Caco-2 (cell line): ENCODE data around the gene COPS3. TPM values are rescaled to one million over a fixed set of nuclear protein-coding genes. Genes with fewer than 3 reads are reported as not detected.

ENCODE experiments used
- BruUV-seq: library from RNA; stranded (reverse); fragments of 400-500 nt; replicated peaks from 2 replicates; lab custom pipeline; 2021; lab: Mats Ljungman, UMichigan
- CTCF ChIA-PET: fragments of 300-600 bp; sonication (Branson Sonifier 250); formaldehyde crosslinking; loops from one replicate; lab custom pipeline; 2022; ENCODE audit warnings: antibody characterized with exemption; lab: Charles Lee
- POLR2A ChIA-PET: fragments of 300-600 bp; sonication (Branson Sonifier 250); formaldehyde crosslinking; loops from one replicate; lab custom pipeline; 2022; ENCODE audit warnings: antibody characterized with exemption; lab: Charles Lee
- DNase-seq, 2 experiments: peaks; one replicate each; pipeline versions ENCODE4 v3.0.0 to v3.0.0-alpha.2; 2020 to 2022
- H3K27me3 ChIP-seq: replicated peaks from 2 replicates; pipeline ENCODE4 v1.6.0; 2011; ENCODE audit warnings: low read length; ENCODE audit not compliant: control insufficient read depth, insufficient read depth
- H3K36me3 ChIP-seq: 2 replicates; pipeline ENCODE4 v1.5.1; 2011; ENCODE audit warnings: low read length; ENCODE audit not compliant: control insufficient read depth, insufficient read depth
- H3K4me1 ChIP-seq: fragments of 250-450 bp; sonication (Bioruptor Pico); 2 replicates; pipeline ENCODE4 v1.5.1; 2020; ENCODE audit warnings: mild to moderate bottlenecking
- H3K4me3 ChIP-seq: 2 replicates; pipeline ENCODE4 v1.5.1; 2011; ENCODE audit warnings: low read depth, mild to moderate bottlenecking, control low read depth, low read length
- H3K9me3 ChIP-seq: fragments of 250-450 bp; sonication (Bioruptor Pico); 2 replicates; pipeline ENCODE4 v1.5.1; 2020; ENCODE audit warnings: mild to moderate bottlenecking, moderate library complexity
- H3K27ac Mint-ChIP-seq: one replicate; pipeline ENCODE4 v1.8.0; 2022; ENCODE audit warnings: mixed read lengths; ENCODE audit not compliant: unreplicated experiment
- H3K27me3 Mint-ChIP-seq: one replicate; pipeline ENCODE4 v1.8.0; 2022; ENCODE audit warnings: mixed read lengths; ENCODE audit not compliant: insufficient read depth, unreplicated experiment
- H3K36me3 Mint-ChIP-seq: one replicate; pipeline ENCODE4 v1.8.0; 2022; ENCODE audit warnings: mild to moderate bottlenecking, mixed read lengths; ENCODE audit not compliant: insufficient read depth, unreplicated experiment
- H3K4me1 Mint-ChIP-seq: one replicate; pipeline ENCODE4 v1.8.0; 2022; ENCODE audit warnings: low read depth, mixed read lengths; ENCODE audit not compliant: unreplicated experiment
- H3K4me3 Mint-ChIP-seq: one replicate; pipeline ENCODE4 v1.8.0; 2022; ENCODE audit warnings: mild to moderate bottlenecking, moderate library complexity, mixed read lengths; ENCODE audit not compliant: unreplicated experiment
- H3K9me3 Mint-ChIP-seq: one replicate; pipeline ENCODE4 v1.8.0; 2022; ENCODE audit warnings: mixed read lengths; ENCODE audit not compliant: unreplicated experiment
- intact Hi-C: fragments of 100-400 bp; cut with micrococcal nuclease; formaldehyde crosslinking; loops from one replicate; pipeline ENCODE4 v1.10.0; 2022; ENCODE audit not compliant: unreplicated experiment
- total RNA-seq: library from RNA; stranded (reverse); gene quantifications from 2 replicates; pipeline ENCODE4 v1.2.3, GENCODE V29; 2022
- TF ChIP-seq, protein P1 (sequence below), 2 experiments: fragments of 200-600 bp in 1 of 2; IDR thresholded peaks; 1 replicate in 1 of 2; 2 replicates in 1 of 2; pipeline versions ENCODE4 v1.5.1 to v1.8.0; 2011 to 2022; ENCODE audit warnings: antibody characterized with exemption in 1 of 2, control low read depth in 1 of 2, inconsistent platforms in 1 of 2, low read depth in 1 of 2, low read length in 1 of 2, mild to moderate bottlenecking in 1 of 2, moderate library complexity in 1 of 2; ENCODE audit not compliant: insufficient read depth in 1 of 2, severe bottlenecking in 1 of 2, unreplicated experiment in 1 of 2

The COPS3 gene
- total RNA-seq, 1 experiment from 2014 or later, result 120 TPM

GRCh38 chr17:17269926-17270773, 10.9 kb downstream of the COPS3 start:
- Mint-ChIP-seq H3K27ac (no peak overlapping the region), H3K4me1 (no peaks in the 10 kb centered on the region), H3K27me3 (no peaks in the 10 kb centered on the region), H3K9me3 (no peaks in the 10 kb centered on the region), H3K4me3 (no peak overlapping the region), H3K36me3 (peaks cover 80% of the 10 kb centered on the region)
- peak in 1 of 2 experiments; percentile 47 for DNase-seq
- TF ChIP-seq, protein P1, sequence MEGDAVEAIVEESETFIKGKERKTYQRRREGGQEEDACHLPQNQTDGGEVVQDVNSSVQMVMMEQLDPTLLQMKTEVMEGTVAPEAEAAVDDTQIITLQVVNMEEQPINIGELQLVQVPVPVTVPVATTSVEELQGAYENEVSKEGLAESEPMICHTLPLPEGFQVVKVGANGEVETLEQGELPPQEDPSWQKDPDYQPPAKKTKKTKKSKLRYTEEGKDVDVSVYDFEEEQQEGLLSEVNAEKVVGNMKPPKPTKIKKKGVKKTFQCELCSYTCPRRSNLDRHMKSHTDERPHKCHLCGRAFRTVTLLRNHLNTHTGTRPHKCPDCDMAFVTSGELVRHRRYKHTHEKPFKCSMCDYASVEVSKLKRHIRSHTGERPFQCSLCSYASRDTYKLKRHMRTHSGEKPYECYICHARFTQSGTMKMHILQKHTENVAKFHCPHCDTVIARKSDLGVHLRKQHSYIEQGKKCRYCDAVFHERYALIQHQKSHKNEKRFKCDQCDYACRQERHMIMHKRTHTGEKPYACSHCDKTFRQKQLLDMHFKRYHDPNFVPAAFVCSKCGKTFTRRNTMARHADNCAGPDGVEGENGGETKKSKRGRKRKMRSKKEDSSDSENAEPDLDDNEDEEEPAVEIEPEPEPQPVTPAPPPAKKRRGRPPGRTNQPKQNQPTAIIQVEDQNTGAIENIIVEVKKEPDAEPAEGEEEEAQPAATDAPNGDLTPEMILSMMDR (IDR thresholded peaks at IDR 0.05; ENCODE audit: insufficient read depth in 1 of 2, low read depth in 1 of 2, low read length in 1 of 2, severe bottlenecking in 1 of 2, unreplicated experiment in 1 of 2), result peak; percentile 23 to 38
- no peak overlapping the region for H3K4me3 ChIP-seq
- no TSS peak for BruUV-seq
- H3K27me3 ChIP-seq, result no peaks in the 10 kb centered on the region
- intact Hi-C loops, result no loop called here
- H3K9me3 ChIP-seq, result no peaks in the 10 kb centered on the region
- H3K4me1 ChIP-seq, result peaks cover 5% of the 10 kb centered on the region; the same call in 1 of the 2 replicates
- ChIA-PET CTCF (interaction anchor here (0.7 kb wide), 1 partner anchor 12 kb away, joined by 3 read pairs; no protein-coding TSS in a partner anchor), POLR2A (interaction anchor here (0.8 kb wide), 1 partner anchor 10 kb away, joined by 3 read pairs; no protein-coding TSS in a partner anchor)
- H3K36me3 ChIP-seq, result no peaks in the 10 kb centered on the region; the same call in 1 of the 2 replicates

DNA sequence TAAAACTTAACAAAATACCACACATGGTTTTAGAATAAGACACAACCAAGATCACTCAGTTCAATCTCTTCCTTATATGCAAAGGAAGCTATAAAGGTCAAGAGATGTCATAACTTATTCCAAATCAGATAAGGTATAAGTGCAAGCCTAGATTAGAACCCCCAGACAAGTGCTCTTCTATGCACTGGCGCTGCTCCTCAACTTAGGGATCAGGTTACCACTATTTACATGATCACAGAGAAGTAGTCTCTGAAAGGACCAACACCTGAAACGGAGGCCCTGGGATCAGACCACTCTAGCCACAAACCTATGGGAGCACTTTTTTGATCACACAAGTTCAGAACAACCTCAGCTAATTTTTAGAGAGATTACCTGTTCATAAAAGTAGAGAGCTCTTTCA, 16.6 kb downstream of the COPS3 start:
- Histone ChIP-seq H3K4me3 (no peak overlapping the region), H3K27me3 (no peaks in the 10 kb centered on the region), H3K4me1 (peaks cover 5% of the 10 kb centered on the region; the same call in 1 of the 2 replicates), H3K36me3 (peaks cover 1% of the 10 kb centered on the region; the same call in 1 of the 2 replicates), H3K9me3 (no peaks in the 10 kb centered on the region)
- Mint-ChIP-seq H3K4me3 (no peak overlapping the region), H3K4me1 (no peaks in the 10 kb centered on the region), H3K36me3 (peaks cover 84% of the 10 kb centered on the region), H3K27ac (no peak overlapping the region), H3K9me3 (no peaks in the 10 kb centered on the region), H3K27me3 (no peaks in the 10 kb centered on the region)
- no TSS peak for BruUV-seq
- ChIA-PET POLR2A (no interaction called here), CTCF (no interaction called here)
- DNase-seq, result no peak
- intact Hi-C loops, result no loop called here
- TF ChIP-seq, protein P1 (IDR thresholded peaks at IDR 0.05; ENCODE audit: insufficient read depth in 1 of 2, low read depth in 1 of 2, low read length in 1 of 2, severe bottlenecking in 1 of 2, unreplicated experiment in 1 of 2), result no peak

GRCh38 chr17:17258998-17259397, 22.0 kb downstream of the COPS3 start:
- peaks cover 78% of the 10 kb centered on the region for H3K36me3 Mint-ChIP-seq
- no TSS peak for BruUV-seq
- DNase-seq, result no peak
- Histone ChIP-seq H3K9me3 (no peaks in the 10 kb centered on the region), H3K4me3 (no peak overlapping the region), H3K4me1 (no peaks in the 10 kb centered on the region), H3K36me3 (peaks cover 5% of the 10 kb centered on the region), H3K27me3 (no peaks in the 10 kb centered on the region)
- H3K27me3 Mint-ChIP-seq, result no peaks in the 10 kb centered on the region
- ChIA-PET POLR2A (no interaction called here), CTCF (no interaction called here)
- TF ChIP-seq, protein P1 (IDR thresholded peaks at IDR 0.05; ENCODE audit: insufficient read depth in 1 of 2, low read depth in 1 of 2, low read length in 1 of 2, severe bottlenecking in 1 of 2, unreplicated experiment in 1 of 2), result no peak
- intact Hi-C loops, result no loop called here
- H3K27ac Mint-ChIP-seq, result no peak overlapping the region
- no peaks in the 10 kb centered on the region for H3K9me3 Mint-ChIP-seq
- no peak overlapping the region for H3K4me3 Mint-ChIP-seq
- no peaks in the 10 kb centered on the region for H3K4me1 Mint-ChIP-seq
